ENCODE measurements around the gene PPP6C. TPM values are rescaled to one million over a fixed set of nuclear protein-coding genes. Genes with fewer than 3 reads are reported as not detected.
"Not testable (repeated sequence)": the region's sequence is repeated elsewhere in the genome, so short reads cannot be mapped to it uniquely, and the experiment has no call there.

Gene PPP6C
- total RNA-seq, 1 experiment from 2014 or later, result 50.8 TPM

DNA sequence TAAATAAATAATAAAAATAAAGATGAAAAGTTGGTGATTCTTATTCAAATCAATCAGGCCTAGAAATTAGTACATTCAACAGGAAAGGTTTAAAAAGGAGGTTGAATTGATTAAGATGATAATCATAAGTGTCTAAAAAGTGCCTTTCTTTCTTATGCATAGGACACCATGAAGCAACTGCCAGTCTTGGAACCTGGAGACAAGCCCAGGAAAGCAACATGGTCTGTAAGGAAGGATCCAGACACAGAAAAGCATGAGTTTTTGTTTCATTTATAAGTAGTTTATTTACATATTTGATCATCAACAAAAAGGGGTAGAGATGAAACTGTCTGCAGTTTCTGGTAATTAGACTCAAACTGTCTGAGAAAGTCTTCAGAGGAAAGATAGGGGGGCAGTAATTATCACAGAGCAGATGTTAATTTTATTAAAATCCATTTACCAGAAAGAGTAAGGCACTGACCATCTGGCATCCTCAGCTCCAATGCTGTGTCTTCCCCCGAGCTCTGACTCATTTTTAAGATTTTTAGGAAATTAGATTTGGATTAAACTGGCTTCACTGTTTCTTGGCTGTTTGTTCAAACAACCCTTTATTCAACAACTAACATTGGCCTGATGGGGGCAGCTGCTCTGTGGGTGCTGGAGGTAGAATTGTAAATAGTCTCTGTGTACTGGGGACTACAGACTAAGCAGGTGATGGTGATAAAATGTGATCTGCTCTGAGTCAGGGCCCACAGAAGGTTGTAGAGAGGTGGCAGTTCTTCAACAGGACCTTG, 13.4 kb upstream of the PPP6C start:
- DNase-seq (ENCODE audit: low spot score), result peak; percentile 26
- no peaks in the 10 kb centered on the region for H3K27me3 ChIP-seq (replicated peaks; ENCODE audit: insufficient read depth, low read depth, low read length, poor library complexity)
- no TSS peak for BruUV-seq (replicated peaks)
- no peak overlapping the region for H3K27ac ChIP-seq (ENCODE audit: low read depth, low read length, poor library complexity, severe bottlenecking)
- ChIA-PET POLR2A (ENCODE audit: low non-redundant PET) (no interaction called here), CTCF (no interaction called here)
- TF ChIP-seq EZH2 (IDR thresholded peaks at IDR 0.05; ENCODE audit: borderline replicate concordance, low read depth, low read length, poor library complexity, severe bottlenecking), result no peak
- TF ChIP-seq, protein P1, sequence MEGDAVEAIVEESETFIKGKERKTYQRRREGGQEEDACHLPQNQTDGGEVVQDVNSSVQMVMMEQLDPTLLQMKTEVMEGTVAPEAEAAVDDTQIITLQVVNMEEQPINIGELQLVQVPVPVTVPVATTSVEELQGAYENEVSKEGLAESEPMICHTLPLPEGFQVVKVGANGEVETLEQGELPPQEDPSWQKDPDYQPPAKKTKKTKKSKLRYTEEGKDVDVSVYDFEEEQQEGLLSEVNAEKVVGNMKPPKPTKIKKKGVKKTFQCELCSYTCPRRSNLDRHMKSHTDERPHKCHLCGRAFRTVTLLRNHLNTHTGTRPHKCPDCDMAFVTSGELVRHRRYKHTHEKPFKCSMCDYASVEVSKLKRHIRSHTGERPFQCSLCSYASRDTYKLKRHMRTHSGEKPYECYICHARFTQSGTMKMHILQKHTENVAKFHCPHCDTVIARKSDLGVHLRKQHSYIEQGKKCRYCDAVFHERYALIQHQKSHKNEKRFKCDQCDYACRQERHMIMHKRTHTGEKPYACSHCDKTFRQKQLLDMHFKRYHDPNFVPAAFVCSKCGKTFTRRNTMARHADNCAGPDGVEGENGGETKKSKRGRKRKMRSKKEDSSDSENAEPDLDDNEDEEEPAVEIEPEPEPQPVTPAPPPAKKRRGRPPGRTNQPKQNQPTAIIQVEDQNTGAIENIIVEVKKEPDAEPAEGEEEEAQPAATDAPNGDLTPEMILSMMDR (conservative IDR thresholded peaks at IDR 0.05; ENCODE audit: low read depth, low read length), result no peak
- peaks cover 4% of the 10 kb centered on the region for H3K4me1 ChIP-seq (ENCODE audit: insufficient read depth, low read length, poor library complexity, severe bottlenecking)
- no peaks in the 10 kb centered on the region for H3K9me3 ChIP-seq (ENCODE audit: low read depth, low read length, poor library complexity, severe bottlenecking)
- no peak overlapping the region for H3K4me3 ChIP-seq (ENCODE audit: low read depth, low read length, poor library complexity, severe bottlenecking)
- intact Hi-C loops (cut with micrococcal nuclease; ENCODE audit: unreplicated experiment), result no loop called here
- H3K36me3 ChIP-seq (ENCODE audit: insufficient read depth, low read length, poor library complexity, severe bottlenecking), result peaks cover 10% of the 10 kb centered on the region

- no peak for TF ChIP-seq EZH2 (IDR thresholded peaks at IDR 0.05; ENCODE audit: borderline replicate concordance, low read depth, low read length, poor library complexity, severe bottlenecking)
- TF ChIP-seq, protein P1 (conservative IDR thresholded peaks at IDR 0.05; ENCODE audit: low read depth, low read length), result no peak
- peak; percentile 96 for DNase-seq (ENCODE audit: low spot score)
- Histone ChIP-seq H3K27me3 (replicated peaks; ENCODE audit: insufficient read depth, low read depth, low read length, poor library complexity) (no peaks in the 10 kb centered on the region), H3K9me3 (ENCODE audit: low read depth, low read length, poor library complexity, severe bottlenecking) (no peaks in the 10 kb centered on the region), H3K4me3 (ENCODE audit: low read depth, low read length, poor library complexity, severe bottlenecking) (peak within 1 kb of the TSS; percentile 77), H3K27ac (ENCODE audit: low read depth, low read length, poor library complexity, severe bottlenecking) (peak within 1 kb of the TSS; percentile 80), H3K4me1 (ENCODE audit: insufficient read depth, low read length, poor library complexity, severe bottlenecking) (peaks cover 4% of the 10 kb centered on the region), H3K36me3 (ENCODE audit: insufficient read depth, low read length, poor library complexity, severe bottlenecking) (peaks cover 4% of the 10 kb centered on the region)
- CTCF ChIA-PET, result interaction anchor here (0.5 to 0.8 kb wide), 2 partner anchors 13 to 368 kb away, joined by 4 to 10 read pairs; no protein-coding TSS in a partner anchor
- POLR2A ChIA-PET (ENCODE audit: low non-redundant PET), result no interaction called here
- TSS peak; percentile 90 for BruUV-seq (replicated peaks)
- intact Hi-C loops (cut with micrococcal nuclease; ENCODE audit: unreplicated experiment), result loop anchor here (1.0 kb wide), 1 partner anchor 11 kb away; the partner anchor contains the start of gene PPP6C
These were observed 10.8 kb upstream of the PPP6C start, which contains the start of gene RABEPK for GRCh38 chr9:125200216-125201047. Gene RABEPK (plus strand): TSS chr9:125200542. CDS start chr9:125203014, 2,472 bp downstream.

DNA sequence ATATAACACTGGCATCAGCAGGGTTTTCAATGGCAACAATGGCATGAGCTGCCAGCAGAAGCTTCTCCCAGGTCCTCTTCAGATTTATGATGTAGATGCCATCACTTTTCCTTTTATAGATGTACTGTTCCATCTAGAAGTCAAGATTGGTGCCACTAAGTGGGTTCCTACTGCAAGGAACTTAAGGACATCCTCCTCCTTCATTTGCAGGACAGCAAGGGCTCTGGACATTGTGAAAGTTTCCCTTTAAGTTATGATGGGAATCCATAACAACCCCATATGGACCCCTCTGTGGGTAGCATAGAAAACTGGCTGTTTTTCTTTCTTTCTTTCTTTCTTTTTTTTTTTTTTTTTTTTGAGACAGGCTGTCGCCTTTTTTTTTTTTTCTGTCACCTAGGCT, 6.0 kb upstream of the PPP6C start:
- H3K36me3 ChIP-seq (ENCODE audit: insufficient read depth, low read length, poor library complexity, severe bottlenecking); H3K9me3 ChIP-seq (ENCODE audit: low read depth, low read length, poor library complexity, severe bottlenecking); H3K27me3 ChIP-seq (replicated peaks; ENCODE audit: insufficient read depth, low read depth, low read length, poor library complexity); H3K4me3 ChIP-seq (ENCODE audit: low read depth, low read length, poor library complexity, severe bottlenecking); H3K27ac ChIP-seq (ENCODE audit: low read depth, low read length, poor library complexity, severe bottlenecking); H3K4me1 ChIP-seq (ENCODE audit: insufficient read depth, low read length, poor library complexity, severe bottlenecking); POLR2A ChIA-PET (ENCODE audit: low non-redundant PET); intact Hi-C loops (cut with micrococcal nuclease; ENCODE audit: unreplicated experiment); DNase-seq (ENCODE audit: low spot score); BruUV-seq (replicated peaks); CTCF ChIA-PET: not testable (repeated sequence)

- intact Hi-C loops (cut with micrococcal nuclease; ENCODE audit: unreplicated experiment); H3K27ac ChIP-seq (ENCODE audit: low read depth, low read length, poor library complexity, severe bottlenecking); H3K4me3 ChIP-seq (ENCODE audit: low read depth, low read length, poor library complexity, severe bottlenecking); H3K27me3 ChIP-seq (replicated peaks; ENCODE audit: insufficient read depth, low read depth, low read length, poor library complexity); POLR2A ChIA-PET (ENCODE audit: low non-redundant PET); H3K4me1 ChIP-seq (ENCODE audit: insufficient read depth, low read length, poor library complexity, severe bottlenecking); DNase-seq (ENCODE audit: low spot score); H3K9me3 ChIP-seq (ENCODE audit: low read depth, low read length, poor library complexity, severe bottlenecking); CTCF ChIA-PET; BruUV-seq (replicated peaks); H3K36me3 ChIP-seq (ENCODE audit: insufficient read depth, low read length, poor library complexity, severe bottlenecking): not testable (repeated sequence)
These were observed 4.9 kb upstream of the PPP6C start for GRCh38 chr9:125194466-125194865.

Data from A673 (cell line).